Gastrocnemius medialis (tissue), 4 donors: ENCODE measurements around the gene CST4. TPM values are rescaled to one million over a fixed set of nuclear protein-coding genes. Genes with fewer than 3 reads are reported as not detected.

Experiments used
- ATAC-seq, 2 donors: fragments of 150-250 bp; one replicate each; pipeline ENCODE4 v1.9.1; 2016
- DNase-seq, 2 donors: peaks; one replicate each; pipeline ENCODE4 v3.0.0-alpha.2; 2019
- H3K27ac ChIP-seq, 4 donors: fragments of 200-600 bp; sonication (generic); 1 replicate in 1 of 4; 2 replicates in 3 of 4; pipeline ENCODE4 v1.5.1; 2016 to 2018; ENCODE audit warnings: mild to moderate bottlenecking in 2 of 4, moderate library complexity in 1 of 4
- H3K27me3 ChIP-seq, 3 donors: fragments of 200-600 bp; sonication (generic) in 2 of 3; 1 replicate in 1 of 3; 2 replicates in 2 of 3; pipeline versions ENCODE4 v1.5.1 to v1.6.0; 2016 to 2019; ENCODE audit warnings: mild to moderate bottlenecking in 1 of 3, moderate library complexity in 1 of 3
- H3K36me3 ChIP-seq, 2 donors: fragments of 200-600 bp; sonication (generic) in 1 of 2; one replicate each; pipeline ENCODE4 v1.5.1; 2017 to 2018
- H3K4me1 ChIP-seq, 2 donors: fragments of 200-600 bp; sonication (generic) in 1 of 2; one replicate each; pipeline ENCODE4 v1.5.1; 2016 to 2017; ENCODE audit warnings: mild to moderate bottlenecking in 2 of 2
- H3K4me3 ChIP-seq, 4 donors: fragments of 200-600 bp; sonication (generic) in 3 of 4; 1 replicate in 1 of 4; 2 replicates in 3 of 4; pipeline ENCODE4 v1.5.1; 2016 to 2019; ENCODE audit warnings: mild to moderate bottlenecking in 2 of 4
- H3K9me3 ChIP-seq, 3 donors: fragments of 200-600 bp; sonication (generic) in 2 of 3; 1 replicate in 1 of 3; 2 replicates in 2 of 3; pipeline ENCODE4 v1.5.1; 2016 to 2019
- POLR2A ChIP-seq, 2 donors: fragments of 450-650 bp; IDR thresholded peaks; one replicate each; pipeline ENCODE4 v1.6.1; 2017; ENCODE audit warnings: antibody characterized with exemption in 2 of 2, mild to moderate bottlenecking in 2 of 2, moderate library complexity in 2 of 2
- in situ Hi-C, 4 donors: fragments of 200-750 bp; cut with MboI; loops; one replicate each; pipeline versions ENCODE4 v1.15.0 to v1.8.0; 2017; ENCODE audit warnings: low sequenced_read_pairs in 4 of 4
- intact Hi-C: fragments of 100-400 bp; cut with DNase I; formaldehyde crosslinking; loops from one replicate; pipeline ENCODE4 v1.15.1; 2023; ENCODE audit warnings: low total_unique reads
- total RNA-seq, 4 donors: library from RNA; depleted of rRNA; stranded (reverse); fragments of >200 nt; gene quantifications; one replicate each; pipeline versions ENCODE4 v1.1.0 to v1.2.3, GENCODE V29; 2016
- TF ChIP-seq, protein P1 (sequence below), 5 experiments: fragments of 450-650 bp in 3 of 5; fragments of 200-600 bp in 2 of 5; sonication (generic) in 2 of 5; IDR thresholded peaks in 4 of 5; conservative IDR thresholded peaks in 1 of 5; 1 replicate in 4 of 5; 2 replicates in 1 of 5; pipeline ENCODE4 v1.5.1; 2016 to 2019; ENCODE audit warnings: antibody characterized with exemption in 5 of 5, mild to moderate bottlenecking in 3 of 5, moderate library complexity in 3 of 5

The CST4 gene
- total RNA-seq, 4 donors from 2014 or later: not detected

DNA sequence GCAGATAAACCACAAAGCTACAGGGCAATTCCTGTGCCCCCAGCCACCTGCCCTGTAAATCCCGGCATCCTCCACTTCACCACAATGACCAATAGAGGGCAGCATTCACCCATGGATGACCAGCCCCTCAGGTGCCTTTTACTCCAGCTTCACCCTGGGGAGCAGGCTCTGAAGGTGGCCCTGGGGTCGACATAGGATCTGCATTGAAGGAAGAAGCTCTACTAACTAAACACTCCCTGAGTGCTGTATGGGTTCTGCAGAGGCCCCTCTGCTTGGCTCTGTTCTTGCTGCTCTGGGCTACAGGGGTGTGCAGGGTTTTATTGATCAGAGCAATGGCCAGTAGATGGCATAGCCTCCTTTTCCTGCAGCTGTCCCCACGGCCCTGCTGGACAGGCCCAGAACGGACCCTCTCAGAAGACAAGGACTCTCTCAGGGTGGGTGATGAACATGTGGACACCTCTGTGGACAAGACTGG is 20.3 kb downstream of the CST4 start:
- no peaks in the 10 kb centered on the region for H3K36me3 ChIP-seq
- no peaks in the 10 kb centered on the region for H3K27me3 ChIP-seq
- H3K9me3 ChIP-seq: no peaks in the 10 kb centered on the region
- H3K27ac ChIP-seq: no peak overlapping the region
- H3K4me1 ChIP-seq: no peaks in the 10 kb centered on the region
- ATAC-seq (peak; percentile 85 to 87), DNase-seq (peak in 1 of 2 donors; percentile 56)
- intact Hi-C loops (loop anchor here (1.0 to 5.0 kb wide), 3 partner anchors 226 to 328 kb away; no protein-coding TSS in a partner anchor), in situ Hi-C loops (loop anchor here in 2 of 4 donors (5.0 kb wide), 1 partner anchor 329 kb away; no protein-coding TSS in a partner anchor)
- H3K4me3 ChIP-seq: no peak overlapping the region
- TF ChIP-seq POLR2A (IDR thresholded peaks at IDR 0.05): no peak
- TF ChIP-seq, protein P1, sequence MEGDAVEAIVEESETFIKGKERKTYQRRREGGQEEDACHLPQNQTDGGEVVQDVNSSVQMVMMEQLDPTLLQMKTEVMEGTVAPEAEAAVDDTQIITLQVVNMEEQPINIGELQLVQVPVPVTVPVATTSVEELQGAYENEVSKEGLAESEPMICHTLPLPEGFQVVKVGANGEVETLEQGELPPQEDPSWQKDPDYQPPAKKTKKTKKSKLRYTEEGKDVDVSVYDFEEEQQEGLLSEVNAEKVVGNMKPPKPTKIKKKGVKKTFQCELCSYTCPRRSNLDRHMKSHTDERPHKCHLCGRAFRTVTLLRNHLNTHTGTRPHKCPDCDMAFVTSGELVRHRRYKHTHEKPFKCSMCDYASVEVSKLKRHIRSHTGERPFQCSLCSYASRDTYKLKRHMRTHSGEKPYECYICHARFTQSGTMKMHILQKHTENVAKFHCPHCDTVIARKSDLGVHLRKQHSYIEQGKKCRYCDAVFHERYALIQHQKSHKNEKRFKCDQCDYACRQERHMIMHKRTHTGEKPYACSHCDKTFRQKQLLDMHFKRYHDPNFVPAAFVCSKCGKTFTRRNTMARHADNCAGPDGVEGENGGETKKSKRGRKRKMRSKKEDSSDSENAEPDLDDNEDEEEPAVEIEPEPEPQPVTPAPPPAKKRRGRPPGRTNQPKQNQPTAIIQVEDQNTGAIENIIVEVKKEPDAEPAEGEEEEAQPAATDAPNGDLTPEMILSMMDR (IDR thresholded peaks at IDR 0.05 in 4 of 5, conservative IDR thresholded peaks at IDR 0.05 in 1 of 5): peak; percentile 70 to 89 (median 84)

DNA sequence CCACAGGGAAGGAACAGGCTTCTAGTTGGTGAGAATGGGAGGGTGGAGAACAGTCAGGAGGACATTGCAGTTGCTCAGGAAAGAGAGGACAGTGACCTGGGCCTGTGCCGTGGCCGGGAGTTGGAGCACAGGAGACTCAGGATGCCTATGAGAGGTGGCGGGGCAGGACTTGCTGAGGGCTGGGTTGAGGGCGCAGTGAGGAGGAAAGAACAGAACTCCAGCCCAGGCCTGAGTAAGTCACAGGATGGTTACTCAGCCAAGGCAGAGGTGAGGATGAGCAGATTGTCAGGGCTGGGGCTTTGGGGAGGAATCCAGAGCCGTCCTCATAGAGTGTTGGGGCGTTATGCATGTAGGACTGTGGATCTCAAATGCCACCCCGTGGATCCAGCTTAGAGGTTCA is 21.2 kb downstream of the CST4 start:
- H3K27ac ChIP-seq: no peak overlapping the region

DNA sequence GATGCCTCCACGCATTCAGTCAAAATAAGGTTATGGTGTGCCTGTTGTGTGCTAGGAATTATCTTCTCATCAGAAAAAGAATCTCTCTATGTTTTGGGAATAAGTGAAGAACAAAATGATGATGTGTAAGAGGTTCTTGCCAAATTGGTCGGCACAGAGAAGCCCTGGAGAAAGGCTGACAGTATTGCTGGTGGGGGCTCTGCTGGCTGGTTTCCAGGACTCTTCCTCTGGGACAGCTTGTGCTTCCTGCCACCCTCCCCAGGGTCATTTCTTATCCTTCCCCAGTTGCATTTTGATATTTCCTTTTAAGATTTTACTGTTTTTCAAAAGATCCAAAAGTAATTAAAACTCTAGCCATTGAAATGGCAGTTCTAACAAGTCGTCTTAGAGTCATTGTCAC is 22.1 kb downstream of the CST4 start:
- in situ Hi-C loops (loop anchor here in 2 of 4 donors (5.0 kb wide), 1 partner anchor 331 kb away; no protein-coding TSS in a partner anchor), intact Hi-C loops (loop anchor here (5.0 kb wide), 1 partner anchor 224 kb away; no protein-coding TSS in a partner anchor)
- TF ChIP-seq, protein P1 (IDR thresholded peaks at IDR 0.05 in 4 of 5, conservative IDR thresholded peaks at IDR 0.05 in 1 of 5): no peak
- no peak for TF ChIP-seq POLR2A (IDR thresholded peaks at IDR 0.05)
- H3K9me3 ChIP-seq: no peaks in the 10 kb centered on the region
- H3K4me1 ChIP-seq: no peaks in the 10 kb centered on the region
- no peak overlapping the region for H3K4me3 ChIP-seq
- peak overlapping the region in 2 of 4 donors; percentile 30 to 42 for H3K27ac ChIP-seq
- DNase-seq (no peak), ATAC-seq (no peak)
- H3K27me3 ChIP-seq: no peaks in the 10 kb centered on the region
- H3K36me3 ChIP-seq: no peaks in the 10 kb centered on the region

More for the DNA sequence above, 21.2 kb downstream of the CST4 start:
- H3K4me3 ChIP-seq: no peak overlapping the region
- H3K9me3 ChIP-seq: no peaks in the 10 kb centered on the region
- H3K36me3 ChIP-seq: no peaks in the 10 kb centered on the region
- in situ Hi-C loops (loop anchor here in 2 of 4 donors (5.0 kb wide), 1 partner anchor 330 kb away; no protein-coding TSS in a partner anchor), intact Hi-C loops (loop anchor here (1.0 to 5.0 kb wide), 3 partner anchors 225 to 329 kb away; no protein-coding TSS in a partner anchor)
- H3K4me1 ChIP-seq: no peaks in the 10 kb centered on the region
- TF ChIP-seq, protein P1 (IDR thresholded peaks at IDR 0.05 in 4 of 5, conservative IDR thresholded peaks at IDR 0.05 in 1 of 5): no peak
- no peak for TF ChIP-seq POLR2A (IDR thresholded peaks at IDR 0.05)
- DNase-seq: no peak
- H3K27me3 ChIP-seq: no peaks in the 10 kb centered on the region
- ATAC-seq: no peak

DNA sequence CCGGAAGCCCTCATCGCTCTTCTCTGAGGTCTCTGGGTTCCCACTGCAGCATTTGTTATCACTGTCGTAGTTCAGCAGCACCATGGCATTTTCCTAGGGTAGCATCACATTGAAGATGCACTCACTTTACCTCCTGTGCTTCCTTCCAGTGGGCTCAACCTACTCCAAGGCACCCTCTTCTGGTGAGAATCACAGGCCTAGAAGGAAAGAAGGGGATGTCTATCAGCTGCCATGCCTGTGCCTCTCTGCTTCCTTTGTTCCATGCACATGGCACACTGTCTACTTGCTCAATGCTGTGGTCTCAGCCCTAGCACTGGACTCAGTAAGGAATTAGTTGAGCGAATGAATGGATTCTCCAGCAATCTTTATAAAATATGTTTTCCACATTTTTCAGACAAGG is 22.6 kb downstream of the CST4 start:
- no peak for ATAC-seq
- no peak for DNase-seq
- Histone ChIP-seq H3K27me3 (no peaks in the 10 kb centered on the region), H3K4me3 (no peak overlapping the region), H3K36me3 (no peaks in the 10 kb centered on the region), H3K9me3 (no peaks in the 10 kb centered on the region), H3K4me1 (peaks cover under 1 to 1% of the 10 kb centered on the region in 2 donors), H3K27ac (peak overlapping the region in 2 of 4 donors; percentile 30 to 42)
- intact Hi-C loops (loop anchor here (5.0 kb wide), 1 partner anchor 224 kb away; no protein-coding TSS in a partner anchor), in situ Hi-C loops (loop anchor here in 2 of 4 donors (5.0 kb wide), 1 partner anchor 331 kb away; no protein-coding TSS in a partner anchor)
- TF ChIP-seq POLR2A (IDR thresholded peaks at IDR 0.05): no peak
- TF ChIP-seq, protein P1 (IDR thresholded peaks at IDR 0.05 in 4 of 5, conservative IDR thresholded peaks at IDR 0.05 in 1 of 5): no peak
